Trophoblast cell (in vitro differentiated cells and primary cell): ENCODE measurements around the gene VDAC1.
"Not testable (repeated sequence)": the region's sequence is repeated elsewhere in the genome, so short reads cannot be mapped to it uniquely, and the experiment has no call there.

ENCODE experiments used
- DNase-seq, 2 donors: peaks; one replicate each; pipeline ENCODE4 v3.0.0-alpha.2; 2016
- H2AFZ ChIP-seq: 2 replicates; pipeline ENCODE4 v1.6.1; 2013; ENCODE audit warnings: low read length, moderate library complexity, mild to moderate bottlenecking; ENCODE audit not compliant: insufficient read depth, poor library complexity
- H2AK5ac ChIP-seq: 2 replicates; pipeline ENCODE4 v1.6.1; 2013; ENCODE audit warnings: mild to moderate bottlenecking, low read length
- H2BK120ac ChIP-seq: 2 replicates; pipeline ENCODE4 v1.6.1; 2013; ENCODE audit warnings: low read length, mild to moderate bottlenecking, moderate library complexity; ENCODE audit not compliant: insufficient read depth, poor library complexity
- H2BK12ac ChIP-seq: 2 replicates; pipeline ENCODE4 v1.6.1; 2013; ENCODE audit warnings: mild to moderate bottlenecking, low read length, moderate library complexity
- H2BK5ac ChIP-seq: 2 replicates; pipeline ENCODE4 v1.6.1; 2013; ENCODE audit warnings: low read length, low read depth, moderate library complexity, mild to moderate bottlenecking; ENCODE audit not compliant: poor library complexity
- H3K14ac ChIP-seq: 2 replicates; pipeline ENCODE4 v1.6.1; 2013; ENCODE audit warnings: mild to moderate bottlenecking, low read length
- H3K18ac ChIP-seq: 2 replicates; pipeline ENCODE4 v1.6.1; 2013; ENCODE audit warnings: mild to moderate bottlenecking, low read length
- H3K23ac ChIP-seq: 2 replicates; pipeline ENCODE4 v1.6.1; 2013; ENCODE audit warnings: low read length
- H3K27ac ChIP-seq: 2 replicates; pipeline ENCODE4 v1.5.1; 2013; ENCODE audit warnings: low read depth, mild to moderate bottlenecking, inconsistent platforms, low read length, moderate library complexity
- H3K27me3 ChIP-seq: 2 replicates; pipeline ENCODE4 v1.6.1; 2013; ENCODE audit warnings: inconsistent platforms, mild to moderate bottlenecking, low read length, moderate library complexity; ENCODE audit not compliant: insufficient read depth
- H3K36me3 ChIP-seq, 2 experiments: 1 replicate in 1 of 2; 2 replicates in 1 of 2; pipeline ENCODE4 v1.6.1; 2013; ENCODE audit warnings: low read length in 2 of 2, mild to moderate bottlenecking in 2 of 2, moderate library complexity in 1 of 2; ENCODE audit not compliant: insufficient read depth in 2 of 2, control insufficient read depth in 1 of 2
- H3K4ac ChIP-seq: 2 replicates; pipeline ENCODE4 v1.6.1; 2013; ENCODE audit warnings: low read depth, mild to moderate bottlenecking, low read length, moderate library complexity
- H3K4me1 ChIP-seq, 2 experiments: 1 replicate in 1 of 2; 2 replicates in 1 of 2; pipeline ENCODE4 v1.6.1; 2013; ENCODE audit warnings: low read length in 2 of 2, mild to moderate bottlenecking in 2 of 2, moderate library complexity in 1 of 2; ENCODE audit not compliant: insufficient read depth in 2 of 2, control insufficient read depth in 1 of 2
- H3K4me2 ChIP-seq: 2 replicates; pipeline ENCODE4 v1.6.1; 2013; ENCODE audit warnings: inconsistent platforms, mild to moderate bottlenecking, low read length, moderate library complexity
- H3K4me3 ChIP-seq: 2 replicates; pipeline ENCODE4 v1.5.1; 2013; ENCODE audit warnings: mild to moderate bottlenecking, low read depth, low read length, inconsistent platforms
- H3K79me1 ChIP-seq: one replicate; pipeline ENCODE4 v1.6.1; 2013; ENCODE audit warnings: low read length
- H3K79me2 ChIP-seq: 2 replicates; pipeline ENCODE4 v1.6.1; 2013; ENCODE audit warnings: low read length, mild to moderate bottlenecking; ENCODE audit not compliant: control insufficient read depth, insufficient read depth, poor library complexity
- H3K9ac ChIP-seq: 2 replicates; pipeline ENCODE4 v1.6.1; 2013; ENCODE audit warnings: mild to moderate bottlenecking, low read length
- H3K9me3 ChIP-seq: 2 replicates; pipeline ENCODE4 v1.6.1; 2013; ENCODE audit warnings: low read depth, mild to moderate bottlenecking, control low read depth, inconsistent platforms, low read length; ENCODE audit not compliant: insufficient read depth
- H4K12ac ChIP-seq: 2 replicates; pipeline ENCODE4 v1.6.1; 2013; ENCODE audit warnings: low read depth, mild to moderate bottlenecking, low read length, moderate library complexity
- H4K8ac ChIP-seq: 2 replicates; pipeline ENCODE4 v1.6.1; 2013; ENCODE audit warnings: low read depth, mild to moderate bottlenecking, low read length, moderate library complexity
- H4K91ac ChIP-seq: one replicate; pipeline ENCODE4 v1.6.1; 2013; ENCODE audit warnings: low read depth, mild to moderate bottlenecking, low read length, moderate library complexity
- WGBS: extraction: QIAGEN DNeasy Blood & Tissue Kit; methylation state at CpG from one replicate; pipeline ENCODE4 v1.1.7; 2013; ENCODE audit warnings: missing lambda C conversion rate; ENCODE audit not compliant: insufficient read length, insufficient coverage; ENCODE audit errors: extremely low coverage; 5-methylcytosine and 5-hydroxymethylcytosine counted together

Gene VDAC1

DNA sequence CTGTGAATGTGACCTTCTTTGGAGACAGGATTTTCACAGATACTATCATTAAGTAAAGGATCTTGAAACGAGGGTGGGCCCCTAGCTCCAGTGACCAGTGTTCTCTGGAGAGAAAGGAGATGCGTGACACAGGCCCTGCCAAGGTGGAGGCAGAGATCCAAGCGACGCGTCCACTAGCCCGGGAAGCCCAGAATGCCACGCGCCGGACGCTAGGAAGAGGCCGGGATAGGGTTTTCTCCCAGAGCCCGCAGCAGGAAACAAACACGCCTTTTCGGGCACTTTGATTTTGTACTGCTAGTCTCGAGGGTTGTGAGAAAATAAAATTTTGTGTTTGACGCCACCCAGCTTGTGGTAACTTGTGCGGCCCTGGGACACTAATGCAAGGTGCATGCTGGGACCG lies 29.6 kb upstream of the VDAC1 start:
- Histone ChIP-seq H3K14ac (no peak overlapping the region), H2BK5ac (no peak overlapping the region), H4K12ac (no peak overlapping the region), H3K36me3 (no peaks in the 10 kb centered on the region), H4K91ac (no peak overlapping the region), H3K79me1 (no peaks in the 10 kb centered on the region), H2BK120ac (no peak overlapping the region), H3K9ac (no peak overlapping the region), H3K27me3 (no peaks in the 10 kb centered on the region), H4K8ac (no peak overlapping the region), H2AFZ (no peak overlapping the region), H2BK12ac (no peak overlapping the region), H3K23ac (no peak overlapping the region), H2AK5ac (no peak overlapping the region), H3K79me2 (no peaks in the 10 kb centered on the region), H3K4ac (no peak overlapping the region), H3K4me3 (no peak overlapping the region), H3K27ac (no peak overlapping the region), H3K18ac (no peak overlapping the region), H3K9me3 (no peaks in the 10 kb centered on the region), H3K4me1 (no peaks in the 10 kb centered on the region), H3K4me2 (no peak overlapping the region)
- DNase-seq, result no peak
- WGBS, result no CpG with 5 or more reads among the region's 18 CpGs

DNA sequence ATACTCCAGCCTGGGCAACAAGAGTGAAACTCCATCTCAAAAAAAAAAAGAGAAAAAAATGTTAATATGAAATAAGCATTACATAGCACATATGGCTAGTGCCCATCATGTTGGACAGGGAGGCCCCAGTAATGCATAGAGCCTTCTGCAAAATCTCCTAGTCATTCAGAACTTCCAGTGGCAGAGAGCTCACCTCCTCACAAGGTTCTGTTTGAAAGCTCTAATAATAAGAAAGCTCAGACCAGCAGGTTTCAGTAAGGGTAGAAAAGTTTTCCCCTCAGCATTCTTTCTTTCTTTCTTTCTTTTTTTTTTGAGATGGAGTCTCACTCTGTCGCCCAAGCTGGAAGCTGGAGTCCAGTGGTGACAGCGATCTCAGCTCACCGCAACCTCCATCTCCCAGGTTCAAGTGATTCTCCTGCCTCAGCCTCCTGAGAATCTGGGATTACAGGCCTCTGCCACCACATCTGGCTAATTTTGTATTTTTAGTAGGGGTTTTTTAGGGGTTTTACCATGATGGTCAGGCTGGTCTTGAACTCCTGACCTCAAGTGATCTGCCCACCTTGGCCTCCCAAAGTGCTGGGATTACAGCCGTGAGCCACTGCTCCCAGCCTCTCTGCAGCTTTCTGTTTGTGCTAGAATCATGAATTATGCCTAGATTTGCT lies 25.7 kb upstream of the VDAC1 start:
- not testable (repeated sequence) for H3K4ac ChIP-seq, H2BK120ac ChIP-seq, H3K14ac ChIP-seq, H3K79me2 ChIP-seq, H3K27me3 ChIP-seq, H4K91ac ChIP-seq, H3K4me2 ChIP-seq, H4K12ac ChIP-seq, H3K4me1 ChIP-seq, H2AK5ac ChIP-seq, H3K4me3 ChIP-seq, H3K79me1 ChIP-seq, H3K9me3 ChIP-seq, H3K27ac ChIP-seq, H2BK12ac ChIP-seq, H2AFZ ChIP-seq, H2BK5ac ChIP-seq, H4K8ac ChIP-seq, H3K9ac ChIP-seq, H3K36me3 ChIP-seq, H3K23ac ChIP-seq, DNase-seq, H3K18ac ChIP-seq
- no CpG with 5 or more reads among the region's 4 CpGs for WGBS

DNA sequence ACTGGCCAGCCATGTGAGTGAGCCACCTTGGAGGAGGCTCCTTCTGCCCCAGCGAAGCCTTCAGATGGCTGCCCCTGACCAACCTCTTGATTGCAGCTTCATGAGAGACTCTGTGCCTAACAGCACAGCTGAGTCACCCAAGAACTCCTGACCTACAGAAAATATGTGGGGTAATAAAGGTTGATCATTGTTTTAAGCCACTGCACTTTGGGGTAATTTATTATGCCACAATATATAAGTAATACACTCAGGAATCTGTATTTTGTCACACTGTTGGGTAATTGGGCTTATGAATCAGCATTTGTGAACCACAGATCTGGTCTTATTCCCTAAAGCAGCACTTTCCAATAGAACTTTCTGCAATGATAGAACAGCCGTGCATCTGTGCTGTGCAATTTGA lies 24.4 kb upstream of the VDAC1 start:
- H3K18ac ChIP-seq, result no peak overlapping the region
- H3K79me1 ChIP-seq, result no peaks in the 10 kb centered on the region
- no peaks in the 10 kb centered on the region for H3K4me1 ChIP-seq
- H3K27ac ChIP-seq, result no peak overlapping the region
- H2BK120ac ChIP-seq, result no peak overlapping the region
- H4K91ac ChIP-seq, result no peak overlapping the region
- no peak overlapping the region for H3K9ac ChIP-seq
- no peaks in the 10 kb centered on the region for H3K27me3 ChIP-seq
- no peak overlapping the region for H4K8ac ChIP-seq
- no peaks in the 10 kb centered on the region for H3K79me2 ChIP-seq
- no peaks in the 10 kb centered on the region for H3K36me3 ChIP-seq
- H2AK5ac ChIP-seq, result no peak overlapping the region
- no peak overlapping the region for H4K12ac ChIP-seq
- H3K9me3 ChIP-seq, result no peaks in the 10 kb centered on the region
- peak in 1 of 2 donors; percentile 12 for DNase-seq
- no peak overlapping the region for H2BK5ac ChIP-seq
- H3K4ac ChIP-seq, result no peak overlapping the region
- H3K14ac ChIP-seq, result no peak overlapping the region
- no peak overlapping the region for H2AFZ ChIP-seq
- no peak overlapping the region for H3K4me3 ChIP-seq
- WGBS, result no CpG with 5 or more reads among the region's 2 CpGs
- H2BK12ac ChIP-seq, result no peak overlapping the region
- H3K23ac ChIP-seq, result no peak overlapping the region
- H3K4me2 ChIP-seq, result no peak overlapping the region

DNA sequence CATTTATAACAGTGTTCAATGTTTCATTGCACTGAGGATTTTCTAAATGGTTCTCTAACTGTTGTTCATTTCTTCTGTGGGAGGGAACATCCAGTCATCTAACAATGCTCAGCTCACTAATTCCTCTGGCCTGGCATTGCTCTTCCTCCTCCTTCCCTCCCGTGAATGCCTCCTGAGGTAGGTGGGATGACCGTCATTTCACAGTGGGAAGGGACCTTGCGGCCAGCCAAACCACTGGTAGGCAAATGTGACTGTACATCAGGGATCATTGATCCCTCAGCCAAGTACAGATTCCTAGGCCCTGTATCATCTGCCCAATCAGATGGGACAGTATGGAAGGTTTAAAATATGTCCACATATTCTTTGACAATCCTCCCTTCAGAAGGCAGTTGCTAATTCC lies 23.7 kb upstream of the VDAC1 start:
- Histone ChIP-seq H3K36me3 (no peaks in the 10 kb centered on the region), H3K23ac (no peak overlapping the region), H3K18ac (no peak overlapping the region), H4K8ac (no peak overlapping the region), H3K14ac (no peak overlapping the region), H2BK5ac (no peak overlapping the region), H3K4ac (no peak overlapping the region), H4K12ac (no peak overlapping the region), H3K9ac (no peak overlapping the region), H3K9me3 (no peaks in the 10 kb centered on the region), H3K4me1 (no peaks in the 10 kb centered on the region), H2BK12ac (no peak overlapping the region), H3K27ac (no peak overlapping the region), H2AFZ (no peak overlapping the region), H2BK120ac (no peak overlapping the region), H4K91ac (no peak overlapping the region), H3K79me2 (no peaks in the 10 kb centered on the region), H3K4me2 (no peak overlapping the region), H3K4me3 (no peak overlapping the region), H2AK5ac (no peak overlapping the region), H3K27me3 (no peaks in the 10 kb centered on the region), H3K79me1 (no peaks in the 10 kb centered on the region)
- WGBS, result no CpG with 5 or more reads among the region's 3 CpGs
- no peak for DNase-seq
